NT2/D1 (cell line): ENCODE results near the gene KIF16B.

ENCODE experiments used
- SUZ12 ChIP-seq: IDR thresholded peaks from 2 replicates; pipeline ENCODE4 v1.6.1; 2011; ENCODE audit not compliant: insufficient read length, insufficient read depth; ENCODE audit errors: extremely low read depth
- YY1 ChIP-seq: IDR thresholded peaks from 2 replicates; pipeline ENCODE4 v1.6.1; 2011; ENCODE audit not compliant: insufficient read length, insufficient read depth
- ZNF274 ChIP-seq: IDR thresholded peaks from 2 replicates; pipeline ENCODE4 v1.6.1; 2011; ENCODE audit warnings: mild to moderate bottlenecking, low read depth, low read length

DNA sequence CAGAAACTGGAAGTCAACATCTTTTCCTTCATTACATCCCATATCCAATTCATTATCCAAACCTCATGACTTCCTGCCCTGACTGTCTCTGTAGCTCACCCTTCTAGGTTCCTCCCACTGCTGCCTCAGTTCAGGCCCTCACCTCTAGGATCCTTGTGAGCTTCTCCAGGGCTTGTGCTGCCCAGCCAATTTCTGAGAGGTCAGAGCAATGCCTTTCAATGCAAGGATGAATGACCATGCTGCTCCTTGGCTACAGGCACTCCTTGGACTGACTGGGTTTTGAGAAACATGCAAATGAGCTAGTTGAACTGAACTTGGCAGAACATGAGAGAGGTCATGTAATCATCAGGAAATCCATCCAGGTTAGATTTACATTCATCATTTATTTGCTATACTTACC is 173.4 kb downstream of the KIF16B start:
- TF ChIP-seq ZNF274 (no peak), SUZ12 (no peak), YY1 (no peak)
